Thoracic aorta endothelial cell (primary cell): Measurements from ENCODE around the gene TREM2. TPM values are rescaled to one million over a fixed set of nuclear protein-coding genes. Genes with fewer than 3 reads are reported as not detected.

ENCODE experiments used
- total RNA-seq: library from RNA; depleted of rRNA; stranded (reverse); fragments of >200 nt; gene quantifications from 2 replicates; pipeline ENCODE4 v1.2.3, GENCODE V29; 2012

TREM2 gene
- total RNA-seq = not detected in 2 replicates

GRCh38 chr6:41162687-41163418 lies at the start of gene TREM2:
TREM2 (minus strand) TSS chr6:41163116; CDS start chr6:41163082, 34 bp downstream.

GRCh38 chr6:41200901-41201763 lies 38.2 kb upstream of the TREM2 start, which contains the start of gene TREML2:
TREML2 (minus strand) TSS chr6:41201149; CDS start chr6:41201008, 141 bp downstream.

GRCh38 chr6:41153992-41154625 lies 8.8 kb downstream of the TREM2 start, which contains the start of gene TREML1:
TREML1 (minus strand) TSS chr6:41154347; CDS start chr6:41154288, 59 bp downstream.

Other genes starting within 250 kb of the TREM2 start
- gene UNC5CL, start 123.9 kb downstream of the TREM2 start, total RNA-seq = 0.14 TPM in 1 of 2 replicates, not detected in the other
- not detected in 2 replicates for gene TSPO2, start 120.6 kb downstream of the TREM2 start, total RNA-seq
- not detected in 2 replicates for gene APOBEC2, start 109.9 kb downstream of the TREM2 start, total RNA-seq
- 10.8 TPM in 2 replicates for gene OARD1, start 90.8 kb downstream of the TREM2 start, total RNA-seq
- gene NFYA, start 90.1 kb downstream of the TREM2 start, total RNA-seq = 17.3 and 21.1 TPM in 2 replicates
- gene TREML1, start 8.8 kb downstream of the TREM2 start, total RNA-seq = not detected in 2 replicates
- gene TREML2, start 38.0 kb upstream of the TREM2 start, total RNA-seq = not detected in 2 replicates
- not detected in 2 replicates for gene TREML4, start 65.2 kb upstream of the TREM2 start, total RNA-seq
- not detected in 2 replicates for gene TREM1, start 123.6 kb upstream of the TREM2 start, total RNA-seq
- not detected in 2 replicates for gene NCR2, start 172.5 kb upstream of the TREM2 start, total RNA-seq